A549 (cell line): Measurements from ENCODE around the gene KCNIP3.

ENCODE experiments used
- CEBPB ChIP-seq, 2 experiments: fragments of >200 bp in 1 of 2; sonication (Bioruptor Twin) in 1 of 2; formaldehyde crosslinking in 1 of 2; IDR thresholded peaks; 2 replicates each; pipeline ENCODE4 v1.6.1; 2012 to 2016
- TF ChIP-seq, protein P1 (sequence below): fragments of 150-350 bp; IDR thresholded peaks from 2 replicates; pipeline ENCODE4 v1.6.1; 2014; ENCODE audit warnings: low read depth, mild to moderate bottlenecking, low read length
- TF ChIP-seq, protein P2 (sequence below): fragments of >200 bp; sonication (Bioruptor Twin); formaldehyde crosslinking; IDR thresholded peaks from 3 replicates; pipeline ENCODE4 v1.5.1; 2016

DNA sequence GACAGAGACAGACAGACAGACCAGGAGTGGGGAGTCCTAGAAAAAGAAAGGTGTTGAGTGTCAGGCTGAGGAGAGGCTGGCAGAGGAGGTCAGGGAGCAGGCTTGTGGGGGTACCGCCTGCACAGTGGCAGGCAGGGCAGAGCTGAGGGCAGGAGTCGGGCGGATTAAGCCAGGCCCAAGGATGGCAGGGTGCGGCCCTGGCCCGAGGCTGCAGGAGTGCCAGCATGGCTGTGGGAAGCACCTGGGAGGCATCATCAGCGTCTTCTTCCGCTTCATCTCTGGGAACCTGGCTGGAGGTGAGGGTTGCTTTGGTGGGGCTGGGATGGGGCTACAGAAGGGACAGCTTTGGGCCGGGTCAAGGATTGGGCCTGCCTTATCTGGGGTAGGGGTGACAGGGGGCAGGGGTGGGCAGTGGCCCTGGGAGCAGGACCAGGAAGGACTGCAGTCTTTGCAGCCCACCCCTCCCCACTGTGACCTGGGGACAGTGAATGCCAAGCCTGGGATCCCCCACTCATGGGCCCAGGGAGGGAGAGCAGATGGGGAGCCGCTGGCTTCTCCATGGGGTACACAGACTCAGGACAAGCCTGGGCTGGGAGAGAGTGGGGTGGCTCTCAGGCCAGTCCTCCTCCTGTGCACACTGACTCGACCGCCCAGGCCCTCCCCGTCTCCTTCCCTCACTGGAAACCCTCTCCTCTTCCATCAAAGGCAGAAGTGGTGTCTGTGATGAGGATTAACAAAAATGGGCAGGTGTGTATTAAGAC, 20.7 kb downstream of the KCNIP3 start:
- TF ChIP-seq, protein P1, sequence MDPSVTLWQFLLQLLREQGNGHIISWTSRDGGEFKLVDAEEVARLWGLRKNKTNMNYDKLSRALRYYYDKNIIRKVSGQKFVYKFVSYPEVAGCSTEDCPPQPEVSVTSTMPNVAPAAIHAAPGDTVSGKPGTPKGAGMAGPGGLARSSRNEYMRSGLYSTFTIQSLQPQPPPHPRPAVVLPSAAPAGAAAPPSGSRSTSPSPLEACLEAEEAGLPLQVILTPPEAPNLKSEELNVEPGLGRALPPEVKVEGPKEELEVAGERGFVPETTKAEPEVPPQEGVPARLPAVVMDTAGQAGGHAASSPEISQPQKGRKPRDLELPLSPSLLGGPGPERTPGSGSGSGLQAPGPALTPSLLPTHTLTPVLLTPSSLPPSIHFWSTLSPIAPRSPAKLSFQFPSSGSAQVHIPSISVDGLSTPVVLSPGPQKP, result no peak
- TF ChIP-seq, protein P2, sequence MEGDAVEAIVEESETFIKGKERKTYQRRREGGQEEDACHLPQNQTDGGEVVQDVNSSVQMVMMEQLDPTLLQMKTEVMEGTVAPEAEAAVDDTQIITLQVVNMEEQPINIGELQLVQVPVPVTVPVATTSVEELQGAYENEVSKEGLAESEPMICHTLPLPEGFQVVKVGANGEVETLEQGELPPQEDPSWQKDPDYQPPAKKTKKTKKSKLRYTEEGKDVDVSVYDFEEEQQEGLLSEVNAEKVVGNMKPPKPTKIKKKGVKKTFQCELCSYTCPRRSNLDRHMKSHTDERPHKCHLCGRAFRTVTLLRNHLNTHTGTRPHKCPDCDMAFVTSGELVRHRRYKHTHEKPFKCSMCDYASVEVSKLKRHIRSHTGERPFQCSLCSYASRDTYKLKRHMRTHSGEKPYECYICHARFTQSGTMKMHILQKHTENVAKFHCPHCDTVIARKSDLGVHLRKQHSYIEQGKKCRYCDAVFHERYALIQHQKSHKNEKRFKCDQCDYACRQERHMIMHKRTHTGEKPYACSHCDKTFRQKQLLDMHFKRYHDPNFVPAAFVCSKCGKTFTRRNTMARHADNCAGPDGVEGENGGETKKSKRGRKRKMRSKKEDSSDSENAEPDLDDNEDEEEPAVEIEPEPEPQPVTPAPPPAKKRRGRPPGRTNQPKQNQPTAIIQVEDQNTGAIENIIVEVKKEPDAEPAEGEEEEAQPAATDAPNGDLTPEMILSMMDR, result no peak
- TF ChIP-seq CEBPB (IDR thresholded peaks at IDR 0.05), result no peak
